Activated T-cell treated with anti-CD3 and anti-CD28 coated beads, Interleukin-2, amount 50 U/mL, for 4 hours (primary cell): ENCODE results near the gene RERE. TPM values are rescaled to one million over a fixed set of nuclear protein-coding genes. Genes with fewer than 3 reads are reported as not detected.
"Not testable (repeated sequence)": the region's sequence is repeated elsewhere in the genome, so short reads cannot be mapped to it uniquely, and the experiment has no call there.

Experiments
- ATAC-seq, 2 donors: fragments of 200-7000 bp; cut with Tn5 transposase; one replicate each; pipeline ENCODE4 v1.10.0; 2021
- DNase-seq: peaks from one replicate; pipeline ENCODE4 v3.0.0-alpha.2; 2020
- H3K27me3 Mint-ChIP-seq: one replicate; pipeline ENCODE4 v1.8.0; 2021; ENCODE audit warnings: low read depth, mixed read lengths
- H3K36me3 Mint-ChIP-seq: one replicate; pipeline ENCODE4 v1.8.0; 2022; ENCODE audit warnings: mixed read lengths; ENCODE audit not compliant: insufficient read depth
- H3K4me1 Mint-ChIP-seq: one replicate; pipeline ENCODE4 v1.8.0; 2021; ENCODE audit warnings: low read depth, mixed read lengths
- H3K4me3 Mint-ChIP-seq: one replicate; pipeline ENCODE4 v1.8.0; 2021; ENCODE audit warnings: mild to moderate bottlenecking, moderate library complexity, mixed read lengths
- H3K9me3 Mint-ChIP-seq: one replicate; pipeline ENCODE4 v1.8.0; 2021; ENCODE audit warnings: mixed read lengths
- total RNA-seq, 3 donors: library from RNA; stranded (reverse); gene quantifications; one replicate each; pipeline ENCODE4 v1.2.1, GENCODE V29; 2021

Gene RERE
- total RNA-seq, 3 donors from 2014 or later: 40.5 to 53.4 (median 47.8) TPM

- Mint-ChIP-seq H3K36me3 (peaks cover 12% of the 10 kb centered on the region), H3K4me1 (peaks cover 52% of the 10 kb centered on the region), H3K27me3 (no peaks in the 10 kb centered on the region), H3K9me3 (no peaks in the 10 kb centered on the region), H3K4me3 (no peak overlapping the region)
- DNase-seq (no peak), ATAC-seq (no peak)
Observed at GRCh38 chr1:8460784-8461183, 356.7 kb downstream of the RERE start.

DNA sequence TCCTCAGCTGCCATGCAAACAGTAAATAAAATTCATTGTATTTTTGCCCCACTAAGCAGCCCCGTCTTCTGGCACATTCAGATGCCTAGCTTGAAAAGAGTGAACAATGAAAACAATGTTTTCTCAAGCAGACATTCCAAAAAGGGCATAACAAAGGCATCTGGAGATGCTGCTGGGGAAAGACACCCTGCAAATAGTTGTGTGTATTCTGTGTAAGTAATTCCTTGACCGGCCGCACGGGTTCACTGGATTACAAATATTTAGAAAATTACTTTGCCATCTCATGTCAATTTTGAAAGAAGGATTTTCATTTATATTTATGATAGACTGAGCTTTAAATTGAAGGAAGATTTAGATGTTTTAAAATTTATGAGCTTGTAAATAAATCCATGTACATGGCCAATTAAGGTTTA, 357.3 kb downstream of the RERE start:
- DNase-seq: no peak
- H3K9me3 Mint-ChIP-seq: no peaks in the 10 kb centered on the region
- peaks cover 12% of the 10 kb centered on the region for H3K36me3 Mint-ChIP-seq
- no peak for ATAC-seq
- H3K4me3 Mint-ChIP-seq: no peak overlapping the region
- peaks cover 51% of the 10 kb centered on the region for H3K4me1 Mint-ChIP-seq
- H3K27me3 Mint-ChIP-seq: no peaks in the 10 kb centered on the region

- H3K4me1 Mint-ChIP-seq: peaks cover 43% of the 10 kb centered on the region
Observed at GRCh38 chr1:8458607-8459006, 358.8 kb downstream of the RERE start.

DNA sequence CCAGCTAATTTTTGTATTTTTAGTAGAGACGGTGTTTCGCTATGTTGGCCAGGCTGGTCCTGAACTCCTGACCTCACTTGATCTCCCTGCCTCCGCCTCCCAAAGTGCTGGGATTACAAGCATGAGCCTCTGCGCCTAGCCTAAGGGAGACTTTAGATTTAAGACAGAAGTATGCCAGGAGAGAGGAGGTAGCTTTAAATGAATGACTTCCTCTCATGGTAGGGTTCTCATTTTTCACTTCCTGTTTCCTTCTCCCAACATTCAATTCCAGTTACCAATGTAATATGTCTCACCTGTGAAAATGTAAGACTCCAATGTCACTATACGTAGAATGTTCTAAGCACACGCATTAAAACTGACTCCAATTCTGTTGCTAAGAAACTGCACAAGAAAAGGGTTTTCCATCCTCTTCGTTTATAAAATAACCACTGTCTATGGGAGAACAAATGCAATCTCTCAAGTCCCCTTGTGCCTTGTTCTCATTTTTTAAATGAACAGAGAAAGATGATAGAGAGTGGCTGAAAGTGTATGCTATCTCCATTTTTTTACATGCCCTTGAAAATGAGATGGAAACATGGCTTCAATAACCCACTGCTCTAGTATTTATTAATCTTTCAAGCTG, 359.6 kb downstream of the RERE start:
- Mint-ChIP-seq H3K4me1 (peaks cover 35% of the 10 kb centered on the region), H3K36me3 (peaks cover 6% of the 10 kb centered on the region), H3K4me3 (no peak overlapping the region), H3K27me3 (no peaks in the 10 kb centered on the region), H3K9me3 (no peaks in the 10 kb centered on the region)
- ATAC-seq (no peak), DNase-seq (no peak)

More at GRCh38 chr1:8458607-8459006, 358.8 kb downstream of the RERE start:
- no peak overlapping the region for H3K4me3 Mint-ChIP-seq
- DNase-seq (no peak), ATAC-seq (no peak)
- peaks cover 6% of the 10 kb centered on the region for H3K36me3 Mint-ChIP-seq
- H3K9me3 Mint-ChIP-seq: no peaks in the 10 kb centered on the region
- no peaks in the 10 kb centered on the region for H3K27me3 Mint-ChIP-seq

GRCh38 chr1:8456991-8457390, 360.4 kb downstream of the RERE start:
- no peaks in the 10 kb centered on the region for H3K9me3 Mint-ChIP-seq
- H3K36me3 Mint-ChIP-seq: peaks cover 5% of the 10 kb centered on the region
- peaks cover 29% of the 10 kb centered on the region for H3K4me1 Mint-ChIP-seq
- no peak for DNase-seq
- H3K27me3 Mint-ChIP-seq: no peaks in the 10 kb centered on the region
- H3K4me3 Mint-ChIP-seq: no peak overlapping the region
- ATAC-seq: no peak

GRCh38 chr1:8456308-8456912, 361.0 kb downstream of the RERE start:
- DNase-seq (no peak), ATAC-seq (no peak)
- H3K36me3 Mint-ChIP-seq: peaks cover 5% of the 10 kb centered on the region
- H3K9me3 Mint-ChIP-seq: no peaks in the 10 kb centered on the region
- H3K4me3 Mint-ChIP-seq: no peak overlapping the region
- H3K4me1 Mint-ChIP-seq: peaks cover 26% of the 10 kb centered on the region
- H3K27me3 Mint-ChIP-seq: no peaks in the 10 kb centered on the region

DNA sequence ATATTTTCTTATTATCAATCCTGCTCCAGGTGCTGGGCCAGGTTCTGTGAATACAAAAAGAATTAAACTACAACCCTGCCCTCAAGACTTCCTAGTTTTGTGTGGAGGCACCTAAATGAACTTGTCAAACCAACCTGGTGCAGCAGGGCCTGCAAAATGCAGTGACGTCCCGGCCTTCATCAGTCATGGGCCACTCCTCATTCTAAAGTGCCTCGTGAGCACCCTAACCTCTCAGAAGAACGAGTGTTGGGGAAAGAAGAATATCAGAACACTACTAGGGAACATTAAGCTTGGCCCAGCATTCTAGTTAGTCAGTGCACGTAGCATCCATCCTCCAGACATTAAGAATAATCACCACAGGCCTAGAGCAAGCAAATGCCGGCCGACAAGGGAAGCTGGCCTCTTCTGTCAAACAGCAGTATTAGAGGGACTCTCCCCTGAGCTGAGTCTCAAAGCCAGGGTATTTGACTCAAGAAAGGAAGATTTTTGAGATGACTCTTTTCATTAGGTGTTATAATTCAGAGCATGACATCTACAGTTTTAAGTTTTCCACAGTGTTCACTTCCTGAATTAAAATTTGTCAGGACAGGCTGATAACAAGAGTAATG, 361.6 kb downstream of the RERE start:
- Mint-ChIP-seq H3K4me3 (no peak overlapping the region), H3K4me1 (peaks cover 23% of the 10 kb centered on the region), H3K27me3 (no peaks in the 10 kb centered on the region), H3K9me3 (no peaks in the 10 kb centered on the region), H3K36me3 (peaks cover 5% of the 10 kb centered on the region)
- ATAC-seq (no peak), DNase-seq (no peak)

GRCh38 chr1:8450312-8450711, 367.1 kb downstream of the RERE start:
- peaks cover 6% of the 10 kb centered on the region for H3K36me3 Mint-ChIP-seq
- H3K4me1 Mint-ChIP-seq: peaks cover 3% of the 10 kb centered on the region
- no peak for DNase-seq
- H3K9me3 Mint-ChIP-seq: no peaks in the 10 kb centered on the region
- no peaks in the 10 kb centered on the region for H3K27me3 Mint-ChIP-seq
- H3K4me3 Mint-ChIP-seq: no peak overlapping the region
- no peak for ATAC-seq

DNA sequence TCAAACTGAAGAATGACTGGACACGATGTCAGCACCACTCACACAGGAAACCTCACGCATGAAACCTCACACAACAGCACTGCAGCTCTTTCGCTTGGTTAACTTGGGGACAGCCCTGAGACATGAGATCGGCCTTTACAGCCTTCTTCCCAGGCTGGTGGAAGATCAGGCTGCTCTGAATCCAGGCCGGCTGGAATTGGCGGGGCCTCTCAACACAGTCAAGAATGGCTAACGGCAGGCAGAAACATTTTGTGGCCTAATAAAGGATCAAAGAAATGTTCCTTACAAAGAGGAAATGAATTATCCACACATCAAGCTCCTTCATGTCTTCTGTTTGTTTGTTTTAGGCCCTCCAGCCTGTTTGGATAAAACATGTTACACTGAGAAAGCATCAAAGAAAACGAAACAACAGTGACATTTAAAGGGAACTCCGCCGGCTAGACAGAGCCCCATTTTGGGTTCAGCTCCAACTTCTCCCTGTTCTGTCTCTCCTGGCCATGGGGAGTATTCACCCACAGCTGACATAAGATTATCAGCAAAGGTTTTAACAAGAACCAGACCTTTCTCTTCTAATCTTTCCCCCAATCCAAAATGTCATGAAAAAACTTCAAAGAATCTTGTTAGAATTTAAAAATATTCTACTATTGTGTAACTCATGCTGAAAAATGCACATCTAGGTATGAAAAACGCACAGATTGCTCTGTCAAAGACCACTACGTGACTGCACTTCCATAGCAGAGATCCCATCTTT, 368.4 kb downstream of the RERE start:
- Mint-ChIP-seq H3K4me1 (peaks cover 3% of the 10 kb centered on the region), H3K36me3 (peaks cover 8% of the 10 kb centered on the region), H3K4me3 (peak overlapping the region; percentile 47), H3K9me3 (no peaks in the 10 kb centered on the region), H3K27me3 (no peaks in the 10 kb centered on the region)
- DNase-seq: no peak
- ATAC-seq: peak in 1 of 2 donors; percentile 50

- H3K4me1 Mint-ChIP-seq, DNase-seq, H3K36me3 Mint-ChIP-seq, ATAC-seq, H3K27me3 Mint-ChIP-seq, H3K9me3 Mint-ChIP-seq: not testable (repeated sequence)
- H3K4me3 Mint-ChIP-seq: peak overlapping the region; percentile 47
Observed at GRCh38 chr1:8448505-8448904, 368.9 kb downstream of the RERE start.

- H3K9me3 Mint-ChIP-seq: peaks cover 1% of the 10 kb centered on the region
- DNase-seq: no peak
- no peak for ATAC-seq
- H3K27me3 Mint-ChIP-seq: no peaks in the 10 kb centered on the region
- H3K36me3 Mint-ChIP-seq: peaks cover 9% of the 10 kb centered on the region
- no peak overlapping the region for H3K4me3 Mint-ChIP-seq
- peaks cover 3% of the 10 kb centered on the region for H3K4me1 Mint-ChIP-seq
Observed at GRCh38 chr1:8447616-8448150, 369.8 kb downstream of the RERE start.

GRCh38 chr1:8446119-8446518, 371.3 kb downstream of the RERE start:
- H3K4me1 Mint-ChIP-seq, H3K4me3 Mint-ChIP-seq, H3K9me3 Mint-ChIP-seq, DNase-seq, ATAC-seq, H3K27me3 Mint-ChIP-seq: not testable (repeated sequence)
- H3K36me3 Mint-ChIP-seq: peaks cover 12% of the 10 kb centered on the region

GRCh38 chr1:8443558-8444194, 373.8 kb downstream of the RERE start:
- no peak for DNase-seq
- Mint-ChIP-seq H3K4me1 (peaks cover 11% of the 10 kb centered on the region), H3K4me3 (no peak overlapping the region), H3K27me3 (no peaks in the 10 kb centered on the region), H3K36me3 (peaks cover 18% of the 10 kb centered on the region), H3K9me3 (peaks cover 4% of the 10 kb centered on the region)
- ATAC-seq: no peak

GRCh38 chr1:8441426-8441825, 376.0 kb downstream of the RERE start:
- peaks cover 14% of the 10 kb centered on the region for H3K36me3 Mint-ChIP-seq
- peaks cover 11% of the 10 kb centered on the region for H3K4me1 Mint-ChIP-seq
- DNase-seq: no peak
- H3K9me3 Mint-ChIP-seq: peaks cover 4% of the 10 kb centered on the region
- no peak for ATAC-seq
- H3K4me3 Mint-ChIP-seq: no peak overlapping the region
- no peaks in the 10 kb centered on the region for H3K27me3 Mint-ChIP-seq
